Kidney (tissue), 14 donors: ENCODE results near the gene DYNLT3. TPM values are rescaled to one million over a fixed set of nuclear protein-coding genes. Genes with fewer than 3 reads are reported as not detected.

ENCODE experiments used
- DNase-seq, 5 donors: peaks; one replicate each; pipeline ENCODE4 v3.0.0-alpha.2; 2013 to 2020
- FAIRE-seq: peaks from 2 replicates; lab custom pipeline; 2012; peaks lifted over from hg19 to GRCh38; lab: Jason Lieb, UNC
- H3K27ac ChIP-seq, 2 donors: one replicate each; pipeline ENCODE4 v1.7.0; 2013; ENCODE audit warnings: low read depth in 2 of 2, low read length in 2 of 2, inconsistent platforms in 1 of 2
- H3K27me3 ChIP-seq: one replicate; pipeline ENCODE4 v1.7.1; 2013; ENCODE audit warnings: low read length, inconsistent platforms; ENCODE audit not compliant: control insufficient read depth, insufficient read depth
- H3K36me3 ChIP-seq, 3 donors: one replicate each; pipeline versions ENCODE4 v1.7.0 to v1.7.1; 2013; ENCODE audit warnings: low read length in 3 of 3, control low read depth in 1 of 3, inconsistent platforms in 1 of 3; ENCODE audit not compliant: insufficient read depth in 3 of 3, control insufficient read depth in 2 of 3
- H3K4me1 ChIP-seq, 3 donors: one replicate each; pipeline versions ENCODE4 v1.7.0 to v1.7.1; 2013; ENCODE audit warnings: low read length in 3 of 3, inconsistent platforms in 1 of 3, low read depth in 1 of 3; ENCODE audit not compliant: control insufficient read depth in 2 of 3, insufficient read depth in 2 of 3
- H3K4me3 ChIP-seq, 3 donors: one replicate each; pipeline versions ENCODE4 v1.7.0 to v1.8.1; 2013; ENCODE audit warnings: low read length in 3 of 3, control low read depth in 1 of 3, inconsistent platforms in 1 of 3
- H3K9ac ChIP-seq, 3 donors: one replicate each; pipeline versions ENCODE4 v1.7.0 to v1.7.1; 2013; ENCODE audit warnings: low read length in 3 of 3, control low read depth in 1 of 3, inconsistent platforms in 1 of 3
- H3K9me3 ChIP-seq, 3 donors: one replicate each; pipeline versions ENCODE4 v1.7.0 to v1.7.1; 2013; ENCODE audit warnings: low read length in 3 of 3, control low read depth in 1 of 3, inconsistent platforms in 1 of 3; ENCODE audit not compliant: control insufficient read depth in 2 of 3, insufficient read depth in 1 of 3
- intact Hi-C: fragments of 100-400 bp; cut with DNase I; formaldehyde crosslinking; loops from one replicate; pipeline ENCODE4 v1.11.1; 2022
- polyA plus RNA-seq: library from polyadenylated mRNA; stranded (reverse); fragments of 350-450 nt; fragmentation: Illumina TruSeq; extraction: RNeasy Lipid Tissue Mini Kit (QIAGEN cat#74804); gene quantifications from one replicate; pipeline ENCODE4 v1.2.3, GENCODE V29; 2014; ENCODE audit warnings: low read depth, low replicate concordance; ENCODE audit not compliant: insufficient read depth
- total RNA-seq: library from RNA; stranded (reverse); fragmentation: NEBNext Ultra II Directional; extraction: Animal tissue kit (Norgen Biotek cat#: 25700); gene quantifications from one replicate; pipeline ENCODE4 v1.2.1, GENCODE V29; 2021
- TF ChIP-seq, protein P1 (sequence below): IDR thresholded peaks from 3 replicates; pipeline ENCODE4 v1.5.1; 2012; ENCODE audit warnings: mild to moderate bottlenecking, moderate library complexity, borderline replicate concordance; ENCODE audit not compliant: insufficient read depth; ENCODE audit errors: extremely low read depth
- donor health status: control.
- donor health status: control.
- donor health status: control.
- donor health status: control.
- donor health status: control.
- donor health status: DM: yes; HTN: yes; CAD: no.
- donor health status: Normal renal cell carcinoma (clear cell type).

DYNLT3 gene
- total and polyA plus RNA-seq, 2 donors from 2014 or later = 30.7 to 40.5 TPM

DNA sequence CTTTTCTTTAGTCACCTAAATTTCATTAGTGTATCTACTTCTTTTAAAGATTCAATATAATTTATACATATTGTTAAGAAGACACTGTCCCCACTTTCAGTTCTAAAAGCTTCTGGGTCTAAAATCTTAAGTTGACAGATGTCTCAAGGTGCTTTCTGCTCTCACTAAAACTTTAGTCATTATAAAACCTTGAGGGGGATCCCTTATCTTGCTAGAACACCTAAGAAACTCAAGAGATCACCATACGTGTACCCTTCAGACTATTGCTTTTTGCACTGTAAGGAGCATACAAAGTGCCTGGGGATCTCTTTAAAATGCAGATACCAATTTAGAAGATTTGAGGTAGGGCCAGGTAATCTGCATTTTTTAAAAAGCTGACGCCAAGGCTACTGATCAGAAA lies 37.4 kb downstream of the DYNLT3 start:
- TF ChIP-seq, protein P1, sequence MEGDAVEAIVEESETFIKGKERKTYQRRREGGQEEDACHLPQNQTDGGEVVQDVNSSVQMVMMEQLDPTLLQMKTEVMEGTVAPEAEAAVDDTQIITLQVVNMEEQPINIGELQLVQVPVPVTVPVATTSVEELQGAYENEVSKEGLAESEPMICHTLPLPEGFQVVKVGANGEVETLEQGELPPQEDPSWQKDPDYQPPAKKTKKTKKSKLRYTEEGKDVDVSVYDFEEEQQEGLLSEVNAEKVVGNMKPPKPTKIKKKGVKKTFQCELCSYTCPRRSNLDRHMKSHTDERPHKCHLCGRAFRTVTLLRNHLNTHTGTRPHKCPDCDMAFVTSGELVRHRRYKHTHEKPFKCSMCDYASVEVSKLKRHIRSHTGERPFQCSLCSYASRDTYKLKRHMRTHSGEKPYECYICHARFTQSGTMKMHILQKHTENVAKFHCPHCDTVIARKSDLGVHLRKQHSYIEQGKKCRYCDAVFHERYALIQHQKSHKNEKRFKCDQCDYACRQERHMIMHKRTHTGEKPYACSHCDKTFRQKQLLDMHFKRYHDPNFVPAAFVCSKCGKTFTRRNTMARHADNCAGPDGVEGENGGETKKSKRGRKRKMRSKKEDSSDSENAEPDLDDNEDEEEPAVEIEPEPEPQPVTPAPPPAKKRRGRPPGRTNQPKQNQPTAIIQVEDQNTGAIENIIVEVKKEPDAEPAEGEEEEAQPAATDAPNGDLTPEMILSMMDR = no peak
- FAIRE-seq (no peak), DNase-seq (no peak)
- H3K9me3 ChIP-seq = no peaks in the 10 kb centered on the region
- intact Hi-C loops = loop anchor here (10.0 kb wide), 1 partner anchor 55 kb away; no protein-coding TSS in a partner anchor
- H3K27me3 ChIP-seq = no peaks in the 10 kb centered on the region
- H3K9ac ChIP-seq = no peak overlapping the region
- H3K36me3 ChIP-seq = no peaks in the 10 kb centered on the region
- no peaks in the 10 kb centered on the region for H3K4me1 ChIP-seq
- H3K4me3 ChIP-seq = no peak overlapping the region
- no peak overlapping the region for H3K27ac ChIP-seq

DNA sequence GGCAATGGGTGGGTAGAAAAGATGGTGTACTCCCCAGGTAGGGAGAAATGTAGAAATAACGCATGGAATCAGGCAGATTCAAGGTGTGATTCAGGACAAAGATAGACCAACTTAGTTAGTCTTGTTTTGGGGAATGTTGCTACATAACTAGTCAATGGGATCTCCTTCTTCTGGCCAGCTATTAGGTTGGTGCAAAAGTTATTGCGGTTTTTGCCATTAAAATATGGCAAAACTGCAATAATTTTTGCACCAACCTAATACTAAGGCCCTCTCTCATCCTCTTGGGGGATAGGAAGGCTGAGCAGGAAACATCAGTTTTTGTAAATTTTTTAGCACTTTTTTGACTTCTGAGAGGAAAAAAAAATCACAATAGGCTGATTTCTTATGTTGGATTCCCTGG lies 44.3 kb downstream of the DYNLT3 start:
- Histone ChIP-seq H3K27me3 (no peaks in the 10 kb centered on the region), H3K9me3 (no peaks in the 10 kb centered on the region), H3K4me1 (no peaks in the 10 kb centered on the region), H3K4me3 (no peak overlapping the region), H3K36me3 (no peaks in the 10 kb centered on the region), H3K9ac (no peak overlapping the region), H3K27ac (no peak overlapping the region)
- intact Hi-C loops = no loop called here
- FAIRE-seq = no peak
- TF ChIP-seq, protein P1 = no peak
- DNase-seq = no peak

- no peak for FAIRE-seq
- H3K9me3 ChIP-seq = no peaks in the 10 kb centered on the region
- H3K4me1 ChIP-seq = no peaks in the 10 kb centered on the region
- no peak overlapping the region for H3K4me3 ChIP-seq
- intact Hi-C loops = no loop called here
- TF ChIP-seq, protein P1 = no peak
- H3K27ac ChIP-seq = no peak overlapping the region
- no peaks in the 10 kb centered on the region for H3K36me3 ChIP-seq
- H3K27me3 ChIP-seq = no peaks in the 10 kb centered on the region
- no peak overlapping the region for H3K9ac ChIP-seq
- no peak for DNase-seq
Measured at GRCh38 chrX:37802028-37802427, 45.3 kb downstream of the DYNLT3 start.

DNA sequence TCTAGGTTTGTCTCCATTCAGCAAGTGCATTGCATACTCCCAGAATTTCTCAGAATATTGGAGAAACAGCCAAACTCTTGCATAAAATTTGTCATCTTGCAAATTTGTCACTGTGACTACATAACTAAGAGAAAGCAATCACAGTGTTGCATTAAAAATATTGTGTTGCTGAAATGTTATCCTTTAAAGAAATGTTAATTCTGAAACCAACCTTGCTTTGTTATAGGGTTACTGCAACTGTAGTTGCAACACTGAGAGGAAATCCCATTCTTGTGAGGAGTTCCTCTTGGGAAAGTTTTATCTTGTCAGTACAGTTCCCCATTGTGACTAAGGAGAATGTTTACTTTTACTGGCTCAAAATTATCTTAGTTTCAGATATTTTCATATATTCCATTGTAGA lies 46.7 kb downstream of the DYNLT3 start:
- no peak overlapping the region for H3K4me3 ChIP-seq
- no peaks in the 10 kb centered on the region for H3K27me3 ChIP-seq
- DNase-seq = no peak
- TF ChIP-seq, protein P1 = no peak
- H3K9ac ChIP-seq = no peak overlapping the region
- no peaks in the 10 kb centered on the region for H3K4me1 ChIP-seq
- intact Hi-C loops = no loop called here
- FAIRE-seq = peak; percentile 3
- H3K27ac ChIP-seq = no peak overlapping the region
- no peaks in the 10 kb centered on the region for H3K36me3 ChIP-seq
- no peaks in the 10 kb centered on the region for H3K9me3 ChIP-seq
